Mesenchymal stem cell (in vitro differentiated cells and primary cell): Measurements from ENCODE around the gene GFOD1. TPM values are rescaled to one million over a fixed set of nuclear protein-coding genes. Genes with fewer than 3 reads are reported as not detected.

Experiments used
- DNase-seq: peaks from one replicate; pipeline ENCODE4 v3.0.0-alpha.2; 2013
- H2AFZ ChIP-seq: one replicate; pipeline ENCODE4 v1.6.1; 2013; ENCODE audit warnings: low read depth, mild to moderate bottlenecking, control low read depth, inconsistent platforms, low read length, moderate library complexity
- H2AK5ac ChIP-seq: 2 replicates; pipeline ENCODE4 v1.6.1; 2013; ENCODE audit warnings: low read length, moderate library complexity, mild to moderate bottlenecking, inconsistent platforms; ENCODE audit not compliant: severe bottlenecking
- H2BK120ac ChIP-seq: one replicate; pipeline ENCODE4 v1.6.1; 2013; ENCODE audit warnings: low read depth, mild to moderate bottlenecking, inconsistent platforms, low read length, moderate library complexity
- H2BK12ac ChIP-seq, 2 experiments: one replicate each; pipeline ENCODE4 v1.6.1; 2013; ENCODE audit warnings: inconsistent platforms in 2 of 2, low read length in 2 of 2, mild to moderate bottlenecking in 2 of 2, moderate library complexity in 2 of 2, control low read depth in 1 of 2
- H2BK15ac ChIP-seq: one replicate; pipeline ENCODE4 v1.6.1; 2013; ENCODE audit warnings: mild to moderate bottlenecking, low read depth, inconsistent platforms; ENCODE audit not compliant: poor library complexity, severe bottlenecking
- H2BK5ac ChIP-seq: 2 replicates; pipeline ENCODE4 v1.6.1; 2013; ENCODE audit warnings: low read depth, mild to moderate bottlenecking, low read length, control low read depth, inconsistent platforms; ENCODE audit not compliant: poor library complexity, severe bottlenecking
- H3K14ac ChIP-seq, 2 experiments: one replicate each; pipeline ENCODE4 v1.6.1; 2013; ENCODE audit warnings: inconsistent platforms in 2 of 2, low read length in 2 of 2, control low read depth in 1 of 2, mild to moderate bottlenecking in 1 of 2, moderate library complexity in 1 of 2
- H3K18ac ChIP-seq, 2 experiments: one replicate each; pipeline ENCODE4 v1.6.1; 2013; ENCODE audit warnings: inconsistent platforms in 2 of 2, low read length in 2 of 2, control low read depth in 1 of 2, low read depth in 1 of 2, mild to moderate bottlenecking in 1 of 2
- H3K23ac ChIP-seq, 2 experiments: one replicate each; pipeline ENCODE4 v1.6.1; 2013; ENCODE audit warnings: inconsistent platforms in 2 of 2, low read length in 2 of 2, mild to moderate bottlenecking in 2 of 2, moderate library complexity in 2 of 2, control low read depth in 1 of 2
- H3K27ac ChIP-seq: 2 replicates; pipeline ENCODE4 v1.5.1; 2013; ENCODE audit warnings: mild to moderate bottlenecking, moderate library complexity, low read length, control low read depth, inconsistent platforms; ENCODE audit not compliant: poor library complexity, severe bottlenecking
- H3K27me3 ChIP-seq, 2 experiments: 2 replicates each; pipeline versions ENCODE4 v1.6.1 to v1.7.0; 2013; ENCODE audit warnings: low read length in 2 of 2, mild to moderate bottlenecking in 2 of 2, moderate library complexity in 2 of 2, control low read depth in 1 of 2, inconsistent platforms in 1 of 2; ENCODE audit not compliant: control insufficient read depth in 1 of 2, insufficient read depth in 1 of 2
- H3K36me3 ChIP-seq, 2 experiments: 2 replicates each; pipeline versions ENCODE4 v1.6.1 to v1.7.0; 2013; ENCODE audit warnings: low read length in 2 of 2, control low read depth in 1 of 2, inconsistent platforms in 1 of 2, low read depth in 1 of 2, mild to moderate bottlenecking in 1 of 2; ENCODE audit not compliant: insufficient read depth in 2 of 2, control insufficient read depth in 1 of 2
- H3K4ac ChIP-seq, 2 experiments: one replicate each; pipeline ENCODE4 v1.6.1; 2013; ENCODE audit warnings: inconsistent platforms in 2 of 2, low read length in 2 of 2, mild to moderate bottlenecking in 2 of 2, moderate library complexity in 2 of 2, control low read depth in 1 of 2, low read depth in 1 of 2
- H3K4me1 ChIP-seq: 2 replicates; pipeline ENCODE4 v1.6.1; 2013; ENCODE audit warnings: low read depth, low read length, control low read depth; ENCODE audit not compliant: control insufficient read depth, insufficient read depth
- H3K4me2 ChIP-seq: 2 replicates; pipeline ENCODE4 v1.6.1; 2013; ENCODE audit warnings: low read length, mild to moderate bottlenecking, inconsistent platforms; ENCODE audit not compliant: poor library complexity, severe bottlenecking
- H3K4me3 ChIP-seq, 2 experiments: 2 replicates each; pipeline versions ENCODE4 v1.5.1 to v1.7.0; 2013; ENCODE audit warnings: low read length in 2 of 2, mild to moderate bottlenecking in 2 of 2, control low read depth in 1 of 2, low read depth in 1 of 2; ENCODE audit not compliant: insufficient read depth in 1 of 2
- H3K79me1 ChIP-seq: replicated peaks from 2 replicates; pipeline ENCODE4 v1.6.1; 2013; ENCODE audit warnings: mild to moderate bottlenecking, control low read depth, low read length, inconsistent platforms; ENCODE audit not compliant: poor library complexity, severe bottlenecking
- H3K9ac ChIP-seq: 2 replicates; pipeline ENCODE4 v1.7.0; 2013; ENCODE audit warnings: mild to moderate bottlenecking, low read length, moderate library complexity
- H3K9me3 ChIP-seq: 2 replicates; pipeline ENCODE4 v1.7.0; 2013; ENCODE audit warnings: mild to moderate bottlenecking, low read length; ENCODE audit not compliant: control insufficient read depth
- H4K8ac ChIP-seq: one replicate; pipeline ENCODE4 v1.6.1; 2013; ENCODE audit warnings: inconsistent platforms, mild to moderate bottlenecking, low read length, moderate library complexity
- H4K91ac ChIP-seq: one replicate; pipeline ENCODE4 v1.6.1; 2013; ENCODE audit warnings: mild to moderate bottlenecking, low read length, inconsistent platforms
- WGBS: methylation state at CpG from one replicate; pipeline ENCODE4 v1.1.7; 2013; ENCODE audit warnings: mixed read lengths; 5-methylcytosine and 5-hydroxymethylcytosine counted together
- polyA plus RNA-seq, 2 experiments: library from polyadenylated mRNA; stranded (reverse); fragments of 200-250 nt; gene quantifications; one replicate each; pipeline ENCODE4 v1.2.3, GENCODE V29; 2013

The GFOD1 gene, protein sequence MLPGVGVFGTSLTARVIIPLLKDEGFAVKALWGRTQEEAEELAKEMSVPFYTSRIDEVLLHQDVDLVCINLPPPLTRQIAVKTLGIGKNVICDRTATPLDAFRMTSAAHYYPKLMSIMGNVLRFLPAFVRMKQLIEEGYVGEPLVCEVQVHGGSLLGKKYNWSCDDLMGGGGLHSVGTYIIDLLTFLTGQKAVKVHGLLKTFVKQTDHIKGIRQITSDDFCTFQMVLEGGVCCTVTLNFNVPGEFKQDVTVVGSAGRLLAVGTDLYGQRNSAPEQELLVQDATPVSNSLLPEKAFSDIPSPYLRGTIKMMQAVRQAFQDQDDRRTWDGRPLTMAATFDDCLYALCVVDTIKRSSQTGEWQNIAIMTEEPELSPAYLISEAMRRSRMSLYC
- 2.3 TPM for polyA plus RNA-seq (2013, experiment 1 of 2)
- 2.2 TPM for polyA plus RNA-seq (2013, experiment 2 of 2)

DNA sequence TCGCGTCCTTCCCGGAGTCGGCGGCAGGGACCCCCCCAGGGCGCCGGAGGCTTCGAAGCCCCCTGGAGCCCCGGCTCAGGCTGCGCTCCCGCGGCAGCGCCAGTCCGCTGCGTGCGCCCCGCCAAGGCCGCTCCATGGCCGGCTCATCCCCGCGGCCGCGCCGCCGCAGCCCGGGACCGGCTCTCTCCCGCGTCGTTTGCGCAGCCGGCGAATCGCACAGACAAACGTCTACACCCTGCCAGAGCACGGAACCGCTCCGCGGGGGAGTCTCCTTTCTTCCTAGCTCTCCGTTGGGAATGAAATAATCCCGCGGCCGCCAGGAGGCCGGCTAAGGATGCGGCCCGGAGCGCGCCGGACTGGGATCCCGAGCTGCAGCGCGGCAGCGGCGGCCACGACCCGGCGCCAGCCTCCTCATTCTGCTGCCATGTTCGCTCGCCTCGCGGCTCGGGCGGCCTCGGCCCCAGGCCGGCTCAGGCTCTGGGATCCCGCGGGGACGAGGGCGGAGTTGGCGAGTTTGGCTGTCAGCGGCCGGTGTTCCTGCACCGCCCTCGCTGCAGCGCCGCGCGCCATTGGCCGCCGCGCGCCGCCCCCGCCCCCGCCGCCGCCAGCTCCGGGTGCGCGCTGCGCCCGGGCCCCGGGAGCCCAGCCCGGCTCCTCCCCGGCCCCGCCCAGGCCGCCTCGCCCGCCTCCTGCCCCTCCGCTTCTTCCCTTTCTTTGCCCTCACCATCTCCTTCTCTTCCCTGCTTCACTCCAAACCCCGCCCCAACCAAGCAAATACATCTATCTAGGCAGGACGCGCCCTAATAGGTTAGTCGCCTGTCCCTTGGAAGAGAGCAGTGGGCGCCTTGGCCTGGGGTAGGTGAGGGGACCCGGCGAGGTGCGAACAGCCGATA, at the start of gene GFOD1:
GFOD1 (minus strand) TSS at position 479 of the 893 bp plus-strand sequence. CDS start 710 bp downstream, outside the sequence.
- H3K27me3 ChIP-seq: no peaks in the 10 kb centered on the region
- H3K27ac ChIP-seq: no peak within 1 kb of the TSS
- H3K4me3 ChIP-seq: peak within 1 kb of the TSS; percentile 56 to 88
- H3K4me1 ChIP-seq: peaks cover 11% of the 10 kb centered on the region
- H2BK15ac ChIP-seq: peak within 1 kb of the TSS; percentile 55
- H3K9ac ChIP-seq: peak within 1 kb of the TSS; percentile 80
- no peak within 1 kb of the TSS for H2BK5ac ChIP-seq
- H3K18ac ChIP-seq: peak within 1 kb of the TSS; percentile 55 to 76
- peak within 1 kb of the TSS in 1 of 2 experiments; percentile 68 for H3K4ac ChIP-seq
- peak within 1 kb of the TSS; percentile 94 for H2AFZ ChIP-seq
- H2BK12ac ChIP-seq: peak within 1 kb of the TSS in 1 of 2 experiments; percentile 89
- H2AK5ac ChIP-seq: no peak within 1 kb of the TSS
- no peaks in the 10 kb centered on the region for H3K36me3 ChIP-seq
- no peak within 1 kb of the TSS for H2BK120ac ChIP-seq
- peak within 1 kb of the TSS; percentile 96 for H3K4me2 ChIP-seq
- H4K8ac ChIP-seq: peak within 1 kb of the TSS; percentile 95
- peak within 1 kb of the TSS in 1 of 2 experiments; percentile 86 for H3K14ac ChIP-seq
- H3K9me3 ChIP-seq: no peaks in the 10 kb centered on the region
- peak within 1 kb of the TSS in 1 of 2 experiments; percentile 88 for H3K23ac ChIP-seq
- H4K91ac ChIP-seq: peak within 1 kb of the TSS; percentile 54
- peaks cover 11% of the 10 kb centered on the region for H3K79me1 ChIP-seq
- DNase-seq: peak; percentile 88
- under 1% methylated on average over 91 of the region's 109 CpGs for WGBS

DNA sequence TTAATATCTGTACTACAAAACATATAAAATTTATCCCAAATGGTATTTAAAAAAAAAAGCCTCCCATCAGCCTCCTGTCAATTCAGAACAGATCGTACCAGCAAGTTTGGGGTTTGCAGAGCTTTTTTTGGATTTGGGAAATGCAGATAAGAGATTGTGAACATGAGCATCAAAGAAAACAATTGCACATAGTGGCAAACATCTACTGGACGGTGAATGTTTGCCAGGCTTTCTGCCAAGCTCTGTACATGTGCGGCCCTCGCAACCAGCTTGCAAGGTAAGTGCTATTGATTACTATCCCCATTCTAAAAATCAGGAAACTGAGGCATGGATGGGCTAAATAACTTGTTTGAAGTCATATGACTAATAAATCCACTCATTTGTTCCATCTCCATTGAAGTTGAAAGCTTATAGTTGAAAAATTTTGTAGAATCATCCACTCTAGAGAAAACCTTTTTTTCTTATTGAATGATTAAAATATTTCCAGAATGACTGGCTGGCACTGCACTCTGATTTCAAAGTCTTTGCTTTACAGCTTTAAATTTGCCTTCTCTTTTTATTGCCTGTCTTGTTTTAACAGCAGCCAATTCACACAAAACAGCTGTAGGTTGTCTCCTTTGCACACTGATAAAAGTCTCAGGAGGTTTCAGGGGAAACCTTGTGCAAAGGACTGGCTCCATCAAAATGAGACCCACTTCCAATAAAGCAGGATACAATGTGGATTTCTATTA, 49.6 kb upstream of the GFOD1 start:
- no peak overlapping the region for H2AK5ac ChIP-seq
- H3K79me1 ChIP-seq: no peaks in the 10 kb centered on the region
- no peak overlapping the region for H2BK15ac ChIP-seq
- H3K23ac ChIP-seq: no peak overlapping the region
- H3K36me3 ChIP-seq: no peaks in the 10 kb centered on the region
- H3K14ac ChIP-seq: no peak overlapping the region
- 100% methylated on average over 2 of the region's 4 CpGs for WGBS
- no peak overlapping the region for H3K4me3 ChIP-seq
- no peak overlapping the region for H2BK5ac ChIP-seq
- H4K91ac ChIP-seq: no peak overlapping the region
- no peak overlapping the region for H3K4me2 ChIP-seq
- H3K18ac ChIP-seq: no peak overlapping the region
- H3K9ac ChIP-seq: peak overlapping the region; percentile 32
- H3K9me3 ChIP-seq: no peaks in the 10 kb centered on the region
- no peak overlapping the region for H4K8ac ChIP-seq
- no peaks in the 10 kb centered on the region for H3K4me1 ChIP-seq
- H2BK120ac ChIP-seq: no peak overlapping the region
- no peak overlapping the region for H3K27ac ChIP-seq
- no peak overlapping the region for H3K4ac ChIP-seq
- no peak overlapping the region for H2AFZ ChIP-seq
- H2BK12ac ChIP-seq: no peak overlapping the region
- DNase-seq: no peak
- H3K27me3 ChIP-seq: peaks cover 2 to 7% of the 10 kb centered on the region in 2 experiments

DNA sequence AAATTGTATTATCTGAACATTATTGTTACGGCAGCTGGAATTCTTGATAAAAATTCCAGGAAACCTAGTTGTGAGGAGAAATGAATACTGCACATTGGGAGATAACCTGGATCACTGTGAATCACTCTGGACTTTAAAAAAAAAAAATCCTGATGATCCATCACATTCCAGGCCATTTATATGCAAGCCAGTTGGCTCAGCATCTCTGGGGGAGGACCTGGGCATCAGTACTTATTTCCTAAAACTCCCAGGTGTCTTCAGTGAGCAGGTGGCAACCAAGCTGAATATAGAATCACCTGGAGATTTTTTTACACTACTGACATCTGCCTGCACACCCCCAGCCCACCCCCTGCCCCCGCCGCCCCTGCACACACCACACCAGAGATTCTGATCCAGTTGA, 47.9 kb upstream of the GFOD1 start:
- H3K36me3 ChIP-seq: no peaks in the 10 kb centered on the region
- H3K27ac ChIP-seq: no peak overlapping the region
- no peak overlapping the region for H4K8ac ChIP-seq
- H3K9me3 ChIP-seq: no peaks in the 10 kb centered on the region
- H3K27me3 ChIP-seq: peaks cover 2 to 7% of the 10 kb centered on the region in 2 experiments
- no peak overlapping the region for H2AK5ac ChIP-seq
- H3K14ac ChIP-seq: no peak overlapping the region
- no peak overlapping the region for H2BK5ac ChIP-seq
- H3K4ac ChIP-seq: no peak overlapping the region
- H3K4me3 ChIP-seq: no peak overlapping the region
- no peak overlapping the region for H2AFZ ChIP-seq
- 100% methylated on average over 1 of the region's 3 CpGs for WGBS
- no peak overlapping the region for H2BK15ac ChIP-seq
- H3K4me1 ChIP-seq: no peaks in the 10 kb centered on the region
- no peaks in the 10 kb centered on the region for H3K79me1 ChIP-seq
- H2BK12ac ChIP-seq: no peak overlapping the region
- DNase-seq: no peak
- H3K23ac ChIP-seq: no peak overlapping the region
- H3K4me2 ChIP-seq: no peak overlapping the region
- no peak overlapping the region for H2BK120ac ChIP-seq
- H3K9ac ChIP-seq: no peak overlapping the region
- no peak overlapping the region for H4K91ac ChIP-seq
- no peak overlapping the region for H3K18ac ChIP-seq
